Upper lobe of left lung (tissue), 6 donors: ENCODE results near the gene FHDC1. TPM values are rescaled to one million over a fixed set of nuclear protein-coding genes. Genes with fewer than 3 reads are reported as not detected.

Experiments
- ATAC-seq, 2 donors: fragments of 200-7000 bp; cut with Tn5 transposase; one replicate each; pipeline ENCODE4 v1.9.1; 2022; ENCODE audit warnings: mild to moderate bottlenecking in 2 of 2, moderate library complexity in 2 of 2; ENCODE audit not compliant: low FRiP score in 2 of 2
- DNase-seq, 2 donors: peaks; one replicate each; pipeline ENCODE4 v3.0.0-alpha.2; 2019 to 2020
- H3K27ac ChIP-seq, 4 donors: fragments of 200-600 bp; sonication (generic); one replicate each; pipeline ENCODE4 v1.5.1; 2016 to 2019
- H3K27me3 ChIP-seq, 4 donors: fragments of 200-600 bp; sonication (generic); one replicate each; pipeline ENCODE4 v1.5.1; 2017 to 2019
- H3K36me3 ChIP-seq, 4 donors: fragments of 200-600 bp; sonication (generic); one replicate each; pipeline ENCODE4 v1.5.1; 2016 to 2019
- H3K4me1 ChIP-seq, 4 donors: fragments of 200-600 bp; sonication (generic); one replicate each; pipeline ENCODE4 v1.5.1; 2018 to 2019
- H3K4me3 ChIP-seq, 4 donors: fragments of 200-600 bp; sonication (generic); one replicate each; pipeline ENCODE4 v1.5.1; 2017 to 2019; ENCODE audit warnings: mild to moderate bottlenecking in 2 of 4, moderate library complexity in 1 of 4
- H3K9me3 ChIP-seq, 4 donors: fragments of 200-600 bp; sonication (generic); one replicate each; pipeline ENCODE4 v1.5.1; 2018 to 2019
- EP300 ChIP-seq, 4 donors: sonication (generic); formaldehyde crosslinking; IDR thresholded peaks; one replicate each; pipeline ENCODE4 v1.5.1; 2017; ENCODE audit warnings: antibody characterized with exemption in 4 of 4, control low read depth in 2 of 4
- POLR2A ChIP-seq, 4 donors: fragments of 450-650 bp; IDR thresholded peaks; one replicate each; pipeline ENCODE4 v1.5.1; 2016 to 2017; ENCODE audit warnings: antibody characterized with exemption in 4 of 4, mild to moderate bottlenecking in 2 of 4
- POLR2AphosphoS5 ChIP-seq, 2 donors: sonication (generic); formaldehyde crosslinking; IDR thresholded peaks; one replicate each; pipeline ENCODE4 v1.5.1; 2017; ENCODE audit warnings: antibody characterized with exemption in 2 of 2
- WGBS, 2 donors: methylation state at CpG; one replicate each; pipeline ENCODE4 v1.1.5; 2017 to 2018; 5-methylcytosine and 5-hydroxymethylcytosine counted together
- total RNA-seq, 6 donors: library from RNA; depleted of rRNA in 4 of 6; stranded (reverse); fragments of >200 nt in 4 of 6; gene quantifications; one replicate each; pipeline versions ENCODE4 v1.1.0 to v1.2.1, GENCODE V29; 2016 to 2021
- TF ChIP-seq, protein P1 (sequence below), 6 experiments: fragments of 450-650 bp in 4 of 6; fragments of 200-600 bp in 2 of 6; sonication (generic) in 2 of 6; IDR thresholded peaks; one replicate each; pipeline ENCODE4 v1.5.1; 2016 to 2019; ENCODE audit warnings: antibody characterized with exemption in 6 of 6
- donor health status: DM: no; HTN: no; CAD: no; lungs with moderate emphysema.
- donor health status: DM: no; HTN: yes; CAD: no; lungs with severe emphysema.

FHDC1 gene
- total RNA-seq, 6 donors from 2014 or later = 23.3 to 44.7 (median 29.7) TPM

DNA sequence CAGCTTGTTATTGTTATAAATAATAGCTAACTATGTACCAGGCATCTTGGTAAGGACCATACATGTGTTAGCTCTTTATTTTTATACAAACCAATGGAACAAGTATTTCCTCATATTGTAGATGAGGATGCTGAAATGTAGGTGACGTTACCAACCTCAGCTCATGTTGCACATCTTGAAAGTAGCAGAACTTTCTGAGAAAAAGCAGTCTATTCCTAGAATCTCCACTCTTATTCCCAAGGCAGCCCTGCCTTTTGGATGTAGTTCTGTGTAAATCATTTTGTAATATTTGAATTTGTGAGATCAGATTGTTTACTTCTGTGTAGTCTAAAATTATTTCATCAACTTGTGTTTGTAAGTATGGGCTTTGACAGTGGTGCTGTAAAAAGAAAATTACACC is 5.3 kb downstream of the FHDC1 start:
- ATAC-seq (no peak), DNase-seq (no peak)
- Histone ChIP-seq H3K4me1 (peaks cover 10 to 30% (median 24%) of the 10 kb centered on the region in 4 donors), H3K4me3 (no peak overlapping the region), H3K27me3 (peaks cover 0 to 13% (median 7%) of the 10 kb centered on the region in 4 donors), H3K27ac (no peak overlapping the region), H3K36me3 (peaks cover 0 to 13% (median 4%) of the 10 kb centered on the region in 4 donors), H3K9me3 (no peaks in the 10 kb centered on the region)
- no peak for TF ChIP-seq POLR2A (IDR thresholded peaks at IDR 0.05)
- TF ChIP-seq, protein P1, sequence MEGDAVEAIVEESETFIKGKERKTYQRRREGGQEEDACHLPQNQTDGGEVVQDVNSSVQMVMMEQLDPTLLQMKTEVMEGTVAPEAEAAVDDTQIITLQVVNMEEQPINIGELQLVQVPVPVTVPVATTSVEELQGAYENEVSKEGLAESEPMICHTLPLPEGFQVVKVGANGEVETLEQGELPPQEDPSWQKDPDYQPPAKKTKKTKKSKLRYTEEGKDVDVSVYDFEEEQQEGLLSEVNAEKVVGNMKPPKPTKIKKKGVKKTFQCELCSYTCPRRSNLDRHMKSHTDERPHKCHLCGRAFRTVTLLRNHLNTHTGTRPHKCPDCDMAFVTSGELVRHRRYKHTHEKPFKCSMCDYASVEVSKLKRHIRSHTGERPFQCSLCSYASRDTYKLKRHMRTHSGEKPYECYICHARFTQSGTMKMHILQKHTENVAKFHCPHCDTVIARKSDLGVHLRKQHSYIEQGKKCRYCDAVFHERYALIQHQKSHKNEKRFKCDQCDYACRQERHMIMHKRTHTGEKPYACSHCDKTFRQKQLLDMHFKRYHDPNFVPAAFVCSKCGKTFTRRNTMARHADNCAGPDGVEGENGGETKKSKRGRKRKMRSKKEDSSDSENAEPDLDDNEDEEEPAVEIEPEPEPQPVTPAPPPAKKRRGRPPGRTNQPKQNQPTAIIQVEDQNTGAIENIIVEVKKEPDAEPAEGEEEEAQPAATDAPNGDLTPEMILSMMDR (IDR thresholded peaks at IDR 0.05) = no peak
- TF ChIP-seq POLR2AphosphoS5 (IDR thresholded peaks at IDR 0.05) = no peak
- TF ChIP-seq EP300 (IDR thresholded peaks at IDR 0.05) = no peak
- WGBS, 2 donors = 62 to 77% methylated on average over 1 of the region's 1 CpG

DNA sequence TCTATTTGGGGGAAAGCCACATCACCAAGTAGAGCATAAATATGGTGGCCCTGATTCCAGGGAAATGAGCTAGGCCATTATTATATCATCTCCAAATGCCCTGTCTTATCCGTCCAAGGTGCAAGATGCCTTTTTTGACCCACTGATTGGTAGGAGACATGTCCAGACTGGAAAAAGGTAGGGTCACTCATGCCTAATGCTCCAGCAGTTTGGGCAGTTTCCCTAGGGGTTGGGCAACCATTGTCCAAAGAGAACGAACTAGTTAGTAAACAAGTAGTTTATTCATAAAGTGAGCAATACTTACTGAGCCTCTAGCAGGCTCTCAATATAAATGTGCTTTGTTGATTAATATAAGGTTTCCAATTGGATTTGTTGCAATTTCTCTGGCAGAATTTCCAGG is 6.2 kb downstream of the FHDC1 start:
- DNase-seq (no peak), ATAC-seq (no peak)
- H3K9me3 ChIP-seq = no peaks in the 10 kb centered on the region
- H3K27ac ChIP-seq = no peak overlapping the region
- H3K4me1 ChIP-seq = peaks cover 3 to 23% (median 16%) of the 10 kb centered on the region in 4 donors
- H3K36me3 ChIP-seq = peaks cover 0 to 13% (median 4%) of the 10 kb centered on the region in 4 donors
- H3K27me3 ChIP-seq = peaks cover 0 to 4% (median 2%) of the 10 kb centered on the region in 4 donors
- no peak for TF ChIP-seq EP300 (IDR thresholded peaks at IDR 0.05)
- TF ChIP-seq POLR2AphosphoS5 (IDR thresholded peaks at IDR 0.05) = no peak
- no peak for TF ChIP-seq POLR2A (IDR thresholded peaks at IDR 0.05)
- TF ChIP-seq, protein P1 (IDR thresholded peaks at IDR 0.05) = no peak
- no peak overlapping the region for H3K4me3 ChIP-seq
- 78 to 79% methylated on average over 2 of the region's 2 CpGs for WGBS, 2 donors

DNA sequence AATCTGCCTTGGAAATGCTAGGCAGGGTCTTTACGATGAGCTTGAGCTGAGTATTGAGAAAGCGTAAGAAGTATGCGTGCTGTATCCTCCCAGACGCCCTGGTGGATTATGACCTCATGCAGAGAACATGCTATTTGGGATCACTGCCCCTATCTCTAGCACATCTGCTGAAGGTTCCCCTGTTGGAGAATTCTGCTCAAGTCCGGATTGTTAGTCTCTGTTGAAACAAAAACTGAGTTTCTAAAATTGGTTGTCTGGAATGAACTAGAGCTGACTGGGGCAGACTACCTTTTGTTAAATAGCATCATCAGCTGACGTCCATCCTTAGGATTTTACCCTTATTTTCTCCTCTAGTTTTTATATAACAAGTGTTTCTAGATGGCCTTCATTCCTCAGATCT is 7.5 kb downstream of the FHDC1 start:
- Histone ChIP-seq H3K36me3 (peaks cover 0 to 13% (median 4%) of the 10 kb centered on the region in 4 donors), H3K4me1 (peaks cover 3 to 15% (median 5%) of the 10 kb centered on the region in 4 donors), H3K27me3 (no peaks in the 10 kb centered on the region), H3K9me3 (no peaks in the 10 kb centered on the region), H3K27ac (no peak overlapping the region), H3K4me3 (no peak overlapping the region)
- ATAC-seq (peak in 1 of 2 donors; percentile 92), DNase-seq (no peak)
- TF ChIP-seq POLR2A (IDR thresholded peaks at IDR 0.05) (no peak), EP300 (IDR thresholded peaks at IDR 0.05) (no peak), POLR2AphosphoS5 (IDR thresholded peaks at IDR 0.05) (no peak)
- TF ChIP-seq, protein P1 (IDR thresholded peaks at IDR 0.05) = no peak
- 82 to 88% methylated on average over 6 of the region's 6 CpGs for WGBS, 2 donors

DNA sequence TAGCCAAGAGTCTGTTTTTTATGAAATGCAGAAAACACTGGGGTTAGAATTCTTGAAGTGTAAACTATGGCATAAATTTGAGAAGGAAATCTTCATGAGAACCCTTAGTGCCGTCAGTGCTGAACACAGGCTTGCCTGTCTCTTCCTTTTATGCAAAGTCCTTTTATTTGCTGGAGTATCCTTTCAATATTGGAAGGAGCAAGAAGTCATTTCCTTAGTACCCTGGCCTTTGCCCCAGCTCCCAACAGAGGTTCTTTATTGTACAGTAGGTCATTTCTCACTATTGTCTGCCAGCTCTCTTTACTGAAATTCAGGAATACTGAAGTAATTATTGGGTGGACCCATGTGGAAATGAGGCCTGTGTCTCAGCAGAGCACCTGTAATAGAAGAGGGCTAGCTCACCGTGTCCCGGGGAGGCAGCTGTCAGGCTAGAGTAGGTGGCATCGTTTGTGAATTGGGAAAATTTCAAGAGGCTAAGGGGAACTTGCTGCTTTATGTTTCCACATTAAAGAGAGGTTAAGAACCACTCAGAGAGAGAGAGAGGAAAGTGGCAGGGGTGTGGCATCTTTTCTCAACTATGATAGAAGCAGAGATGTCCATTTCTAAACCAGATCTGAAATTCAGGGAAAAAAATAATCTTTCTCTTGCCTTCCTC is 8.7 kb downstream of the FHDC1 start:
- Histone ChIP-seq H3K27ac (no peak overlapping the region), H3K9me3 (no peaks in the 10 kb centered on the region), H3K4me1 (peaks cover 0 to 9% (median 2%) of the 10 kb centered on the region in 4 donors), H3K27me3 (no peaks in the 10 kb centered on the region), H3K36me3 (peaks cover 0 to 13% (median 4%) of the 10 kb centered on the region in 4 donors), H3K4me3 (no peak overlapping the region)
- 46 to 60% methylated on average over 4 of the region's 4 CpGs for WGBS, 2 donors
- DNase-seq = no peak
- no peak for ATAC-seq
- TF ChIP-seq, protein P1 (IDR thresholded peaks at IDR 0.05) = no peak
- TF ChIP-seq POLR2AphosphoS5 (IDR thresholded peaks at IDR 0.05) (no peak), EP300 (IDR thresholded peaks at IDR 0.05) (no peak), POLR2A (IDR thresholded peaks at IDR 0.05) (no peak)

DNA sequence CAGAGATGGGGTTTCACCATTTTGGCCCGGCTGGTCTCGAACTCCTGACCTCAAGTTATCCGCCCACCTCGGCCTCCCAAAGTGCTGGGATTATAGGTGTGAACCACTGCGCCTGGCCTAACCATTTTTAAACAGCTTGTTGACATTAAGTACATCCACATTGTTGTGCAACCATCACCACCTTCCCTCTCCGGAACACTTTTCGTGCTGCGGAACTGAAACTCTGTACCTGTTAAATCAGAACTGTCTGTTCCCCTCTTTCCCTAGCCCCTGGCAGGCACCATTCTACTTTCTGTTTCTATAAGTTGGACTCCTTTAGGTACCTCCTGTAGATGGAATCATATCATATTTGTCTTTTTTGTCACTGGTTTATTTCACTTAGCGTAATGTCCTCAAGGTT is 9.5 kb downstream of the FHDC1 start:
- ATAC-seq = no peak
- no peaks in the 10 kb centered on the region for H3K27me3 ChIP-seq
- no peak overlapping the region for H3K4me3 ChIP-seq
- H3K27ac ChIP-seq = no peak overlapping the region
- DNase-seq = peak in 1 of 2 donors; percentile 54
- 77 to 79% methylated on average over 9 of the region's 9 CpGs for WGBS, 2 donors
- H3K4me1 ChIP-seq = peaks cover 0 to 9% (median 2%) of the 10 kb centered on the region in 4 donors
- peaks cover 0 to 13% (median 4%) of the 10 kb centered on the region in 4 donors for H3K36me3 ChIP-seq
- TF ChIP-seq POLR2AphosphoS5 (IDR thresholded peaks at IDR 0.05) (no peak), EP300 (IDR thresholded peaks at IDR 0.05) (no peak), POLR2A (IDR thresholded peaks at IDR 0.05) (no peak)
- TF ChIP-seq, protein P1 (IDR thresholded peaks at IDR 0.05) = no peak
- H3K9me3 ChIP-seq = no peaks in the 10 kb centered on the region
